ENCODE results near the gene ITPA. TPM values are rescaled to one million over a fixed set of nuclear protein-coding genes. Genes with fewer than 3 reads are reported as not detected.

The ITPA gene
- total and polyA plus RNA-seq, 2 of the 13 experiments (the other 11 are each of a cell fraction or from before 2014, with no cell fraction given), result 60.1 to 103 TPM

DNA sequence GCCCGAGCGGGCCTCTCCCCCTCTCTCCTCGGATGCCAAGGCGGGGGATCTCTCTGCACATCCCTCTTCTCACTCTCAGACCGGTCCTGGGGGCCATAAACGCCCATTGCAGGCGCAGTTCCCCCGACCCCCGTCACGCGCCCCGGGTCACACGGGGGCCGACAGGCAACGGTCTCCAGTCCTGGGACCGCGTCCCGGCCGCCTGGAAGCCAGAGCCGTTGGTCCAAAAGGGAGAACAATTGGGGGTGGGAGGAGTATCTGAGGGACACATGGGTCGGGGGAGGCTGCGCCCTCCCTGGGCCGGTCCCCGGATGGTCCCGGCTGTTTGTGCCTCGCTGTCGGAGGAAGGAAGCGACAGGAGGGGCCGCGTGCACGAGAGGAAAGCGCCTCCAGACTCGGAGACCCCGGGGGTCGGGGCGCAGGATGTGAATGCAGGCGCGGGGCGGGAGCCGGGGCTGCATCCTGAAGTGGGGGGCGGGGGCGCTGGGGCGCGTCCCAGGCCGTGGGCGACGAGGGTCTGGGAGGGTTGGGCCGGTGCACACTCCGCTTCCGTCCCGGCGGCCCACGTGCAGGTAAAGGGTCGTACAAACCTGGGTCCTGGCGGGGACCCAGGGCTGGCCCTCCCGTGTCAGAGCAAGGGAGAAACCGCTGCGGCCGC lies 28.8 kb downstream of the ITPA start (continued):
- TF ChIP-seq CREB1 (IDR thresholded peaks at IDR 0.05), result no peak
- TF ChIP-seq CREB1 (CRISPR knock-in tag; IDR thresholded peaks at IDR 0.05), result no peak
- TF ChIP-seq, protein P1, sequence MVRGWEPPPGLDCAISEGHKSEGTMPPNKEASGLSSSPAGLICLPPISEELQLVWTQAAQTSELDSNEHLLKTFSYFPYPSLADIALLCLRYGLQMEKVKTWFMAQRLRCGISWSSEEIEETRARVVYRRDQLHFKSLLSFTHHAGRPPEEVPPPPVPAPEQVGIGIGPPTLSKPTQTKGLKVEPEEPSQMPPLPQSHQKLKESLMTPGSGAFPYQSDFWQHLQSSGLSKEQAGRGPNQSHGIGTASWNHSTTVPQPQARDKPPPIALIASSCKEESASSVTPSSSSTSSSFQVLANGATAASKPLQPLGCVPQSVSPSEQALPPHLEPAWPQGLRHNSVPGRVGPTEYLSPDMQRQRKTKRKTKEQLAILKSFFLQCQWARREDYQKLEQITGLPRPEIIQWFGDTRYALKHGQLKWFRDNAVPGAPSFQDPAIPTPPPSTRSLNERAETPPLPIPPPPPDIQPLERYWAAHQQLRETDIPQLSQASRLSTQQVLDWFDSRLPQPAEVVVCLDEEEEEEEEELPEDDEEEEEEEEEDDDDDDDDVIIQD (CRISPR knock-in tag; IDR thresholded peaks at IDR 0.05; ENCODE audit: low read depth), result no peak
- TF ChIP-seq ZFP91 (CRISPR knock-in tag; IDR thresholded peaks at IDR 0.05; ENCODE audit: borderline replicate concordance), result 0 out of 2 replicates have a peak, but pooled peaks have one; percentile 56
- TF ChIP-seq, protein P2, sequence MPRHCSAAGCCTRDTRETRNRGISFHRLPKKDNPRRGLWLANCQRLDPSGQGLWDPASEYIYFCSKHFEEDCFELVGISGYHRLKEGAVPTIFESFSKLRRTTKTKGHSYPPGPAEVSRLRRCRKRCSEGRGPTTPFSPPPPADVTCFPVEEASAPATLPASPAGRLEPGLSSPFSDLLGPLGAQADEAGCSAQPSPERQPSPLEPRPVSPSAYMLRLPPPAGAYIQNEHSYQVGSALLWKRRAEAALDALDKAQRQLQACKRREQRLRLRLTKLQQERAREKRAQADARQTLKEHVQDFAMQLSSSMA (CRISPR knock-in tag; IDR thresholded peaks at IDR 0.05), result no peak; the same call in 1 of the 2 replicates
- TF ChIP-seq DPF2 (CRISPR knock-in tag; IDR thresholded peaks at IDR 0.05; ENCODE audit: borderline replicate concordance, low read depth), result no peak
- no peak for TF ChIP-seq SATB2 (CRISPR knock-in tag; IDR thresholded peaks at IDR 0.05)
- TF ChIP-seq PRDM4 (CRISPR knock-in tag; IDR thresholded peaks at IDR 0.05; ENCODE audit: borderline replicate concordance), result no peak
- no peak for TF ChIP-seq ZNF660 (CRISPR knock-in tag; IDR thresholded peaks at IDR 0.05; ENCODE audit: borderline replicate concordance, low read depth)
- TF ChIP-seq ZNF296 (CRISPR knock-in tag; conservative IDR thresholded peaks at IDR 0.05), result no peak
- no peak for TF ChIP-seq ZNF614 (CRISPR knock-in tag; IDR thresholded peaks at IDR 0.05; ENCODE audit: borderline replicate concordance)
- peak; percentile 24; the same call in 1 of the 2 replicates for TF ChIP-seq ZNF230 (CRISPR knock-in tag; IDR thresholded peaks at IDR 0.05)
- TF ChIP-seq ATF7-NPFF (CRISPR knock-in tag; IDR thresholded peaks at IDR 0.05; ENCODE audit: low read depth), result no peak
- TF ChIP-seq, protein P3, sequence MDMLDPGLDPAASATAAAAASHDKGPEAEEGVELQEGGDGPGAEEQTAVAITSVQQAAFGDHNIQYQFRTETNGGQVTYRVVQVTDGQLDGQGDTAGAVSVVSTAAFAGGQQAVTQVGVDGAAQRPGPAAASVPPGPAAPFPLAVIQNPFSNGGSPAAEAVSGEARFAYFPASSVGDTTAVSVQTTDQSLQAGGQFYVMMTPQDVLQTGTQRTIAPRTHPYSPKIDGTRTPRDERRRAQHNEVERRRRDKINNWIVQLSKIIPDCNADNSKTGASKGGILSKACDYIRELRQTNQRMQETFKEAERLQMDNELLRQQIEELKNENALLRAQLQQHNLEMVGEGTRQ (IDR thresholded peaks at IDR 0.05; ENCODE audit: low read depth, low read length), result no peak
- TF ChIP-seq, protein P3 (CRISPR knock-in tag; IDR thresholded peaks at IDR 0.05; ENCODE audit: borderline replicate concordance), result no peak
- no peak for TF ChIP-seq PHF8 (CRISPR knock-in tag; IDR thresholded peaks at IDR 0.05)
- TF ChIP-seq SP5 (CRISPR knock-in tag; IDR thresholded peaks at IDR 0.05; ENCODE audit: borderline replicate concordance, low read depth), result no peak
- TF ChIP-seq, protein P4, sequence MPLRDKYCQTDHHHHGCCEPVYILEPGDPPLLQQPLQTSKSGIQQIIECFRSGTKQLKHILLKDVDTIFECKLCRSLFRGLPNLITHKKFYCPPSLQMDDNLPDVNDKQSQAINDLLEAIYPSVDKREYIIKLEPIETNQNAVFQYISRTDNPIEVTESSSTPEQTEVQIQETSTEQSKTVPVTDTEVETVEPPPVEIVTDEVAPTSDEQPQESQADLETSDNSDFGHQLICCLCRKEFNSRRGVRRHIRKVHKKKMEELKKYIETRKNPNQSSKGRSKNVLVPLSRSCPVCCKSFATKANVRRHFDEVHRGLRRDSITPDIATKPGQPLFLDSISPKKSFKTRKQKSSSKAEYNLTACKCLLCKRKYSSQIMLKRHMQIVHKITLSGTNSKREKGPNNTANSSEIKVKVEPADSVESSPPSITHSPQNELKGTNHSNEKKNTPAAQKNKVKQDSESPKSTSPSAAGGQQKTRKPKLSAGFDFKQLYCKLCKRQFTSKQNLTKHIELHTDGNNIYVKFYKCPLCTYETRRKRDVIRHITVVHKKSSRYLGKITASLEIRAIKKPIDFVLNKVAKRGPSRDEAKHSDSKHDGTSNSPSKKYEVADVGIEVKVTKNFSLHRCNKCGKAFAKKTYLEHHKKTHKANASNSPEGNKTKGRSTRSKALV (CRISPR knock-in tag; IDR thresholded peaks at IDR 0.05), result no peak
- TF ChIP-seq PTBP1 (IDR thresholded peaks at IDR 0.05; ENCODE audit: low read depth, low read length, poor library complexity, severe bottlenecking), result no peak

Data from HepG2 (cell line).